Muscle of arm (tissue), 12 donors: ENCODE data around the gene BIN2. TPM values are rescaled to one million over a fixed set of nuclear protein-coding genes. Genes with fewer than 3 reads are reported as not detected.
"Not testable (repeated sequence)": the region's sequence is repeated elsewhere in the genome, so short reads cannot be mapped to it uniquely, and the experiment has no call there.

Experiments used
- DNase-seq: peaks from one replicate; pipeline ENCODE4 v3.0.0-alpha.2; 2013
- polyA plus RNA-seq, 12 donors: library from polyadenylated mRNA; unstranded; fragments of 120-200 nt; gene quantifications; one replicate each; pipeline ENCODE4 v1.2.1, GENCODE V29; 2013; ENCODE audit not compliant: insufficient read length in 12 of 12

BIN2 gene
- polyA plus RNA-seq, 12 donors, result 1.7 to 11.7 (median 2.3) TPM; not detected in 2

DNA sequence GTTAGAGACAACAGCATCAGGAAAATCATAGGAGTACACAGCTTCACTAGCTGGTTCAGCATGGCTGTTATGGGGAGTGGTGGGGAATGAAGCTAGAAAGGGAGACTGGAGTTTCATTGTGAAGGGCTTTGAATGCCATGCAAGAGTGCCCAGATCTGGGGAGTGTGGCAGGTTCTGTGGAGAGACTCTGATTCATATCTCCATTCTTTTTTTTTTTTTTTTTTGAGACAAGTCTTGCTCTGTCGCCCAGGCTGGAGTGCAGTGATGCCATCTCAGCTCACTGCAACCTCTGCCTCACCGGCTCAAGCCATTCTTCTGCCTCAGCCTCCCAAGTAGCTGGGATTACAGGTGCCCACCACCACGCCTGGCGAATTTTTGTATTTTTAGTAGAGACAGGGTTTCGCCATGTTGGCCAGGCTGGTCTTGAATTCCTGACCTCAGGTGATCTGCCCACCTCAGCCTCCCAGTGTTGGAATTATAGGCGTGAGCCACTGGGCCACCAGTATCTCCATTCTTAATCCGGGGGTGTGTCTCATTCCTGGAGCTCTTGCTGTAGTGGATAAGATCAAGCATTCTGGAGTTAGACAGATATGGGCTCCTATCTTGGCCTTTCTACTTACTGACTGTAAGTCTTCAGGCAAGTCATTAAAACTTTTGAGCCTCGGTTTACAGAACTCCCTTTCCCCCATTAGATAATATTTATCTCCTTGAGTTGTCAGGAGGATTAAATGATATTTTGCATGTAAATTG is 5.7 kb downstream of the BIN2 start:
- DNase-seq, result not testable (repeated sequence)

GRCh38 chr12:51311389-51311788 is 12.6 kb downstream of the BIN2 start:
- no peak for DNase-seq

DNA sequence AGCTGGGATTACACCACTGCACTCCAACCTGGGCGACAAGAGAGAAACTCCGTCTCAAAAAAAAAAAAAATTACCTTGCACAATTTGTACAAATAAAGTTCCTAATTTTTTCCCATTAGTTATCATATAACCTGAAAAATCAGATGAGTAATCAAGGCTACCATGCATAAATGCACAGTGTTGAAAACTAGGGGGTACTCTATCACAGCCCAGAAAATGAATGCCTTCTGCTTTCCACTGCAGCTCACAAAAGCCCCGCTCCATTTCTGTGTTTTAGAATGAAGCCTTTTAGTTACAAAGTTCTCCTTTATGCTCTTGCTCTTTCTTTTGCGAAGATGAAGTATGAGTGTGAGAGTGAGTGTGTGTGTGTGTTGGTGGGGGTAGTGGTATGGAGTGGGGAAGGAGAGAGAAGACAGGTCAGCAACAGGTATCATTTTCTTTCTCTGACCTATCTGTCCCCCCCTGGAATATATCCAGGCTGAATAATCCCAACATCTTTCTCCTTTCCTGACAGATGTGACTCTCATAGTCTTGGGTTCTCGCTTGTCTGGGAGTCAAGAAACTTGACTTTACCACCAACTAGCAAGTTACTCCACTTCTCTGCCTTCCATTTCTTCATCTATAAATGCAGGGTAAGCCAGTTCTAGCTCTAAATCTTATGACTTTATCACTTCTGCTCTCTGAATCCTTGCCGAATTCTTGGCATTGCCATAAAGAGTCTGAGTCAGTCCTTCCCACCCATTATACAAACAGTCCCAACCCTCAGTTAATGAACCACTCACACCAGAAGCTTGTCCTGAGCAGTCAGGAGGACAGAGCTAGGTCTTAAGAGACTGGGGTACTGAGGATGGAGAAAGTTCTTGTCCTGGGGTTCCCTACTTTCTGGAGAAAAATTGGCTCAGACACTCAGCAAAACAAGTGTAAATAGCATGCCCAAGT is 16.1 kb downstream of the BIN2 start:
- no peak for DNase-seq

- no peak for DNase-seq
These were observed 17.5 kb downstream of the BIN2 start for GRCh38 chr12:51306507-51306906.

GRCh38 chr12:51300768-51301167 is 23.2 kb downstream of the BIN2 start:
- not testable (repeated sequence) for DNase-seq

GRCh38 chr12:51295651-51296050 is 28.3 kb downstream of the BIN2 start:
- DNase-seq, result no peak

DNA sequence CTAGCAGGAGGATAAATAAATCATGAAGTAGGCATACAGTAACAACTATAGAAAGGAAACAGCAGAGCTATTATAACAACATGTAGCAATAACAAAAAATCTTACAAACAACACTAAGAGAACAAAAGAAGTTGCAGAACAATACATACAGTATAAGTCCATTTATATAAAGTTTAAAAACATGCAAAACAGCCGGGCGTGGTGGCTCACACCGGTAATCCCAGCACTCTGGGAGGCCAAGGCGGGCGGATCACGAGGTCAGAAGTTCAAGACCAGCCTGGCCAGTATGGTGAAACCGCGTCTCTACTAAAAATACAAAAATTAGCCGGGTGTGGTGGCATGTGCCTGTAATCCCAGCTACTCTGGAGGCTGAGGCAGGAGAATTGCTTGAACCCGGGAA is 29.9 kb downstream of the BIN2 start:
- not testable (repeated sequence) for DNase-seq

DNA sequence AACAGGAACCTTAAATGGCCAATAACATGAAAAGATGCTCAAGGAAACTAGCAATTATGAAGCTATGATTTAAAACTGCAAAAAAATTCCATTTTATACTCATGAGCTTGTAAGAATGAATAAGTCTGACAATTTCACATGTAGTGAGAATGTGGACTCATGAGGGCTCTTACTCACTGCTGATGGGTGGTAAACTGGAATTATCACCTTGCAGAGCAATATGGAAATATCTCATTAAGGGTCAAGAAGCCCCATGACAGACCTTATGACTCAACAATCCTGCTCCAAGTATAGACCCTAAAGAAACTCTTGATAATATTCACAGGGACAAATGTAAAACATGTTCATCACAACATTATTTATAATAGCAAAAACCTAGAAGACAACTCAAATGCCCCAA is 30.3 kb downstream of the BIN2 start:
- DNase-seq, result no peak

DNA sequence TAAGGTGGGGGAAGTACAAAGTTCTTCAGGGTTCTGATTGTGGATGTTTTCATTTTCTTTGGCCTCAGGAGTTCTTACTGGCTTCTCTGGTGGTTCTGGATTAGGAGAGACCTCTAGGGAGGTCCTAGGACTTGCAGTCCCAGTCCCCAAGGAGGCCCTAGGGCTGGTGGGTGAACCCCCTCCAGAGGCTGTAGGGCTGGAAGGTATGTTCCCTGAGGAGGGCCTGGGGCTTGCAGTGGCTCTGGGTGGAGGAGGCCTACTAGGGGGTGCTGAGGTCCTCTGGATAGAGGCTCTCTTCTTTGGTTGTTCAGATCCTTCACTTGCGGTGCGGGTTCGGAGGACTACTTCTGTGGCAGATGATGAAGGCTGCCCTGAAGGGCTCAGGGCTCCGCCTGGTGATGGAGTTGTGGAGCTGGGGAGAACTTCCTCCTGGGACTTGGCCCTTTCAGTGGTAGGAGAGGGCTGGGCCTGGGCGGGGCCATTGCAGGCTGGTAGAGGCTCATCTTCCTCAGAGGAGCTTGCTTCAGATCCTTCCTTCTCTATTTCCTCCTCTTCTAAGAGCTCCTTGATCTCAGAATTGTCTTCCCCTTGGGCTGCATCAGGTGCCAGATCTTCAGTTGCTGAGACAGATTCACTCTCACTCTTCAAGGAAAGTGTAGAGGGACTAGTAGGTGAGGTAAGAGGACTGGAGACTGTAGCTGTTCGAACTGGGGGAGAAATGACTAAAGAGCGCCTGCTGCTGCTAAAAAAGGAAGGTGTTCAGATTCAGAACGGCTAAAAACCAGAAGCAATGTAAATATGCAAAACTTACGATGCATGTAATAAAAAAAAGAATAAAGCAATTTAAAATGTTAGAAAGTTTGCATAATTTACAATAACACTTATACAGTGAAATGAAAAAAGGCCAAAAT is 32.1 kb downstream of the BIN2 start:
- DNase-seq, result not testable (repeated sequence)

DNA sequence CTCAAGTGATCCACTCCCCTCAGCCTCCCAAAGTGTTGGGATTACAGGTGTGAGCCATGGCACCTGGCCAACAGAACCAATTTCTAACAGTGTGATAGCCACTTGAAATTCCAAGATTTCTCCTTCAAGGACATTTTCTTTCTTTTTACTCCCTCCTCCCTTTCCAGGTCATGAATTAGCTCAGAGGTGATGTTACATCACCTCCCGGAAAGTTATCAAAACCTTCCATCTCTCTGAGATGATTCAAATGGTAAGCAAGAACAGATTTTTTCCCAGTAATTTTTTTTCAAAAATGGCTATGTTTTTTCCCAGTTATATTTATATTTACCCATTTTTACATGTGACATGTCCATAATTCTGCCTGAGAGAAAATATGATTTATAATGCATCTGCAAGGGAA is 38.1 kb downstream of the BIN2 start:
- DNase-seq, result no peak

DNA sequence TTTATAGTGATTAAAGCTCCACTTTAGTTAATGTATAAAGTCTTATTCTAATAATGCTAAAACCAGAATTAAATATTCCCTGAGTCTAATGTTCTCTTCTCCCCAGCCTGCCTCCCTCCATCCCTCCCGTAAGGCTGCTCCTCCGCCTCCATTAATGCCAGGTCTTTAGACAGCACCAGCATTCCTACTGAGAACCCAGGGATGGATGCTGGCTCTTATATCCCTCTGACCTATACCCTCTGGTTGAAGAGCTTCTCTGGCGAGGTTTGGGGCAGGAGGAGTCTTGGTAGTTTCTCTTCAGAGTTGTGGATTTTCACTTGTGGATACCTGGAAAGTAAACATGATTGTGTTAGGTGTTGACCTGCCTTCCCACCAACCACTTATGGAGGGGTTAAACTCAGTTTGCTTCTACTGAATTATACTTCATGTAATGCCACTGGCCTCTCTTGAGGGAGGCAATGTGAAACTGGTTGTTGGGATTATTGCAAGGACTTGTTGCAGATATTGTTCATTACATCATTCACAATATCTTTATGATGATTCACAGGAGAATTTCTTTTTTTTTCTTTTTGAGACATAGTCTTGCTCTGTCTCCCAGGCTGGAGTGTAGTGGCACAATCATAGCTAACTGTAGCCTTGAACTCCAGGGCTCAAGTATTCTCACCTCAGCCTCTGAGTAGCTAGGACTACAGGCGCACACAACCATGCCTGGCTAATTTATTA is 42.6 kb downstream of the BIN2 start:
- DNase-seq, result no peak

GRCh38 chr12:51275088-51275487 is 48.9 kb downstream of the BIN2 start:
- no peak for DNase-seq

DNA sequence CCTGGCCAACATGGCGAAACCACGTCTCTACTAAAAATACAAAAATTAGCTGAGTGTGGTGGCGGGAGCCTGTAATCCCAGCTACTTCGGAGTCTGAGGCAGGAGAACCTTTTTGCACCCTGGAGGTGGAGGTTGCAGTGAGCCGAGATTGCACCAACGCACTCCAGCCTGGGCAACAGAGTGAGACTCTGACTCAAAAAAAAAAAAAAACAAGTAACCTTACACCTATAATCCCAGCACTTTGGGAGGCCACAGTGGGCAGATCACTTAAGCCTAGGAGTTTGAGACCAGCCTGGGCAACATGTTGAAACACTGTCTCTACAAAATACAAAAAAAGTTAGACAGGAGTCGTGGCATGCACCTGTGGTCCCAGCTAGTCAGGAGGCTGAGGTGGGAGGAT is 51.2 kb downstream of the BIN2 start:
- DNase-seq, result not testable (repeated sequence)

- DNase-seq, result no peak
These were observed 52.9 kb downstream of the BIN2 start for GRCh38 chr12:51270951-51271518.

DNA sequence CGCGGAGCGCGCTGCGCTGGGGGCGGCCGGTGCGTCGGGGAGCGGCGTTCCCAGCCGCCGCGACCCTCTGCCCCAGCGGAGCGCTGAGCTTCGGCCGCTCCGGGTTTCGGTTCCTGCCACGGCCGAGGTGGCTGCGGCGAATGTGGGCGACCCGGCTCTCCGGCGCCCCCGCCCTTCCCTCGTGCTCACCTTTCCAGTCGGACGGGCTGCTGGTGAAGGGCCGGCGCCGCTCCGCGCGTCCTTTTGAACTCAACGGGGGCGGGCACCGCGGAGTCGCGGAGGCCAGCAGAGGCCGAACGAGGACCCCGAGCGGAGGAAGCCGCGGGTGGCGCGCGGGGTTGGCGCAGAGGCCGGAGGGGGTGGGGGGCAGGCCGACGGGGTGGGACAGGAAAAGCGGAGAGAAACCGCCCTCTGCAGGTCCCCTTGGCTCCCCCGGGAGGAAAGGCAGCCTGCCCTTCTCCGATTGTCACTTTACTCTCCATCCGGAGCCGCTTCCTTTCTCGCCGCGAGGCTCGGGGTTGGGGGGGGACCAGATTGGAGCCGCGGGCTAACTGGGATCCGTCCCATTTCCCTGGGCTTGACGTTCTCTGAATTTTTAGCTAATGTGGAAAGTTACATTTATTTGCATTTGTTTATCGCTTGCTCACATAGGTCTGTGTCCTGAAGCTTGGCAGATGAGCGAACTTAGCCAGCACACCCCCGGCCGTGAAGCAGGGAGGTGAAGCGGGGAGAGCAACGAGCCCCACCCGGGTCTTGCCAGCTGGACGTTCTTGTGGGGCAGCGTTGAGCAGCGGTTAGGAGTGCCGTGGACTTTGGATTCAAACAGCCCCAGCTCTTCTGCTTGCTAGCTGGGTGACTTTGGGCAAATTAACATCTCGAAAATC is 53.7 kb downstream of the BIN2 start, which contains the start of gene SMAGP:
SMAGP (minus strand) TSS at position 349 of the 884 bp plus-strand sequence. CDS start 1,137 bp downstream, outside the sequence.
- DNase-seq, result no peak

GRCh38 chr12:51269174-51270066 is 54.6 kb downstream of the BIN2 start:
- no peak for DNase-seq

DNA sequence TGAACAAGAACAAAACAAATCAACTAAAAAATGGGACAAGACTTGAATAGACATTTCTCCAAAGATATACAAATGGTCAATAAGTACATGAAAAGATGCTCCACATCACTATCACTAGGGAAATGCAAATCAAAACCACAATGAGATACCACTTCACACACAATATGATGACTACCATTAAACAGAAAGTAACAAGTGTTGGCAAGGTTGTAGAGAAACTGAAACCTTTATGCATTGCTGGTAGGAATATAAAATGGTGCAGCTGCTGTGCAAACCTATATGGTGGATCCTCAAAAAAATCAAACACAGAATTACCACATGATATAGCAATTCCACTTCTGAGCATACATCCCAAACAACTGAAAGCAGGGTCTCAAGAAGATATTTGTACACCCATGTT is 59.0 kb downstream of the BIN2 start:
- no peak for DNase-seq

- DNase-seq, result no peak
These were observed 59.7 kb downstream of the BIN2 start for GRCh38 chr12:51264297-51264696.
